Measurements from ENCODE around the gene DDX31.

DDX31 gene

DNA sequence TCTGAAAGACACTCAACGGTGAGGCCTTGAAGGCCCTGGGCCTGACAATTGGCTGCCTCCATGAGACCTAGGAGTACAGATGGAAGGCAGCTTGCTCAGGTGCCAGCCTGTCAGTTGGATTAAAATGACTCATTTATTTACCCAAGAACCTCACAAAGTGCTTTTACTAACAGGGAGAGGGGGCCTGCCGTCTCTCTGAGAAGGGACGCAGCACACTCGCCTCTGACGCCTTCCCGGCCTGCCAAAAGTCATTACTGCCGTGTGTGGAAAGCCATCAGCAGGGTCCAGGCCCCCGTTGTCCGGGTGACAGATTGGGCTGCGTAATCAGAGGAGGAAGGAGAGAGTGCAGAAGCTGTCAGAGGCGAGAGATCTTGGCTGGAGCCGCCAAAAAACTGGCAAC is 32.4 kb downstream of the DDX31 start:
- no peak for DNase-seq (ENCODE audit: extremely low spot score)
- ChIA-PET CTCF (interaction anchor here (0.8 kb wide), 1 partner anchor 15 kb away, joined by 3 read pairs; no protein-coding TSS in a partner anchor), POLR2A (no interaction called here)
- TF ChIP-seq, protein P1, sequence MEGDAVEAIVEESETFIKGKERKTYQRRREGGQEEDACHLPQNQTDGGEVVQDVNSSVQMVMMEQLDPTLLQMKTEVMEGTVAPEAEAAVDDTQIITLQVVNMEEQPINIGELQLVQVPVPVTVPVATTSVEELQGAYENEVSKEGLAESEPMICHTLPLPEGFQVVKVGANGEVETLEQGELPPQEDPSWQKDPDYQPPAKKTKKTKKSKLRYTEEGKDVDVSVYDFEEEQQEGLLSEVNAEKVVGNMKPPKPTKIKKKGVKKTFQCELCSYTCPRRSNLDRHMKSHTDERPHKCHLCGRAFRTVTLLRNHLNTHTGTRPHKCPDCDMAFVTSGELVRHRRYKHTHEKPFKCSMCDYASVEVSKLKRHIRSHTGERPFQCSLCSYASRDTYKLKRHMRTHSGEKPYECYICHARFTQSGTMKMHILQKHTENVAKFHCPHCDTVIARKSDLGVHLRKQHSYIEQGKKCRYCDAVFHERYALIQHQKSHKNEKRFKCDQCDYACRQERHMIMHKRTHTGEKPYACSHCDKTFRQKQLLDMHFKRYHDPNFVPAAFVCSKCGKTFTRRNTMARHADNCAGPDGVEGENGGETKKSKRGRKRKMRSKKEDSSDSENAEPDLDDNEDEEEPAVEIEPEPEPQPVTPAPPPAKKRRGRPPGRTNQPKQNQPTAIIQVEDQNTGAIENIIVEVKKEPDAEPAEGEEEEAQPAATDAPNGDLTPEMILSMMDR (IDR thresholded peaks at IDR 0.05; ENCODE audit: control extremely low read depth, extremely low read depth, low read depth, missing control alignments): no peak

DNA sequence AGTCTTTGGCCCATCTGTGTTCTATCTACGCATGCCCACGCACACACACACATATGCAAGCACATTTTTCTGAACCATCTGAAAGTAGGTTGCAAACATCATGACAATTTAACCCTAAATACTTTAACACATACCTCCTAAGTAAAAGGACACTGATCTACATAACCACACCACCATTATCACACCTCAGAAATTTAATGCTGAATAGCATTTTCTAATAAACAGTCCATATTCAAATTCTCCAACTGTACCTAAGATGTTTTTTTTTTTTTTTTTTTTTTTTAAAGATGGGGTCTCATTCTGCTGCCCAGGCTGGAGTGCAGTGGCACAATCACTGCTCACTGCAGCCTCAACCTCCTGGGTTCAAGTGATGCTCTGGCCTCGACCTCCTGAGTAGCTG is 35.5 kb downstream of the DDX31 start:
- no peak for DNase-seq (ENCODE audit: extremely low spot score)
- ChIA-PET CTCF (no interaction called here), POLR2A (no interaction called here)
- TF ChIP-seq, protein P1 (IDR thresholded peaks at IDR 0.05; ENCODE audit: control extremely low read depth, extremely low read depth, low read depth, missing control alignments): no peak

GRCh38 chr9:132632413-132633129 is 37.2 kb downstream of the DDX31 start:
- POLR2A ChIA-PET: no interaction called here
- DNase-seq (ENCODE audit: extremely low spot score): no peak
- TF ChIP-seq, protein P1 (IDR thresholded peaks at IDR 0.05; ENCODE audit: control extremely low read depth, extremely low read depth, low read depth, missing control alignments): no peak
- CTCF ChIA-PET: no interaction called here

GRCh38 chr9:132631685-132632084 is 38.1 kb downstream of the DDX31 start:
- TF ChIP-seq, protein P1 (IDR thresholded peaks at IDR 0.05; ENCODE audit: control extremely low read depth, extremely low read depth, low read depth, missing control alignments): no peak
- CTCF ChIA-PET: no interaction called here
- no peak for DNase-seq (ENCODE audit: extremely low spot score)
- POLR2A ChIA-PET: no interaction called here

- CTCF ChIA-PET: no interaction called here
- POLR2A ChIA-PET: interaction anchor here (0.6 kb wide), 1 partner anchor 1520 kb away, joined by 3 read pairs; no protein-coding TSS in a partner anchor
- TF ChIP-seq, protein P1 (IDR thresholded peaks at IDR 0.05; ENCODE audit: control extremely low read depth, extremely low read depth, low read depth, missing control alignments): no peak
- DNase-seq (ENCODE audit: extremely low spot score): no peak
Observed at GRCh38 chr9:132631280-132631679, 38.5 kb downstream of the DDX31 start.

GRCh38 chr9:132630811-132631210 is 39.0 kb downstream of the DDX31 start:
- no peak for DNase-seq (ENCODE audit: extremely low spot score)
- POLR2A ChIA-PET: interaction anchor here (0.6 kb wide), 1 partner anchor 1520 kb away, joined by 3 read pairs; no protein-coding TSS in a partner anchor
- TF ChIP-seq, protein P1 (IDR thresholded peaks at IDR 0.05; ENCODE audit: control extremely low read depth, extremely low read depth, low read depth, missing control alignments): no peak
- CTCF ChIA-PET: no interaction called here

Measured in GM10248 (cell line).